Kidney glomerular epithelial cell (primary cell): ENCODE results near the gene FAM120A.
A peak's percentile ranks its signal among the peaks of the same experiment; 100 is the strongest.

Source experiments
- DNase-seq: peaks from one replicate; lab custom pipeline; 2025; lab: John Stamatoyannopoulos, UW

FAM120A gene

DNA sequence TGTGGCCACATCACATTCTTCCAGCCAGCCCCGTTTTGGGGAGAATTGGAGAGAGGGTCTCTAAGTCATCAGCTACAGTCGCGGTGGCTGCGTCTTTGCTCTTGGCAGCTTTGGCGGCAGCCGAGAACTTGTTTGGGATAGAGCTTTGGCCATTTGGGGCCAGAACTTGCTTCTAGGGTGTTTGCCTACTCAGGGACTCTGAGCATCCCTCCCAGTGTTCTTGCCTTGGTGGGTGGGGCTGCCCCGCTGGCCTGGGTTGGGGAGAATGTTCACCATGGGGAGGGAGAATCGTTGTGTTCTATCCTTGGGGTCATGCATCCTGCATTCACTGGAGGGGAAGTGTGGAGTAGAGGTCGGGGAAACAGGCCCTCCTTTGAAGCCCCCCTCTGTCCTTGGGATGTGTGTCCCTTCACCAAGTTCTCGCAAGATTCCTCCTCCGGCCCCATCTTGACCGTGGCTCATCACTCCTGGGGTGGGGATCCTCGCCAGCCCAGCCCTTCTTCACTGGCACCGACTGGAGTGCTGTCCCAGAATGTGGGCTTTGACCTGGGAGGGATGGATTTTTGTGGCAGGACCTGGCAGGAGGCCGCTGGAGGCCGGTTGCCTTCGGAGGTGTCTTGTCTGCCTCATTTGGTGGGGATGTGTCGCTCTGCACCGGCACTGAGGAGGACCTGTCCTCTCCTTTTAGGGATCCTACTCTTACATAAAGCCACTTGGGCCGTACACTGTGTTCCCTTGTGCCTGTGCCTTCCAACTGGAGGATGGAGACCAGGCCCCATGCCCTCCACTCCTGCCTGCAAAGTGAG, 128.4 kb downstream of the FAM120A start:
- no peak for DNase-seq

DNA sequence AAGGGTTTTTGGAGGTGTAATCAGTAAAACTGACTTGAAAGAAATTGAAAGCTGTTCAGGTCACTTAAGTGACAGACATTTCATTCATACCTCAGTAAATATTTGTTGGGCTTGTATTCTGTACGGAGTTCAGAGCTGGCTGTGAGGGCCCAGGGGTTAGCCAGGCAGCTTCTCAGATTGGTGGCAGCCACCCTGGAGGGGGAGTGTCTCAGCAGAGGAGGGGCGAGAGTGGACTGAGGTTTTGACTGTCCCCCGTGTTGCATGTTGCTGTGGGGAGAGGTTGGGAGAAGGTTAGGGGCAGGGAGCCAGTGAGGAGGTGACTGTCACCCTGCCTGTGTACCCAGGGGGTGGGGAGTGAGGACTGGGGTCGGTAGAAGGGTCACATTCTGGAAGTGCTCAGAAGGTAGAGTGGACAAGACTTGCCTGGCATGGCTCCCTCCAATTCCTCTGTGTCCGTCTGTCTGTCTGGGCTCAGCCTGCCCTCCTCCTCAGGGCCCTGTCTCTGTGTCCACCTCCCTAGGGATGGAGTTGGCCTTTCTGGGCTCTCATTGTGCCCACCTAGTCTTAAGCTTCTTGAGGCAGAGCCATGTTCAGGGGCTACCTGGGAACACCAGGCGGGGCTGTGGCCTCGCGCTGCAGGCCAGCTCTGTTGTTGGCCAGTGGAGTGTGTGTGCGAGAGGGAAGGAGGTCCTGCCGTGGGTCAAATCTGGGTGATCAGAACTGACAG, 129.3 kb downstream of the FAM120A start:
- no peak for DNase-seq

DNA sequence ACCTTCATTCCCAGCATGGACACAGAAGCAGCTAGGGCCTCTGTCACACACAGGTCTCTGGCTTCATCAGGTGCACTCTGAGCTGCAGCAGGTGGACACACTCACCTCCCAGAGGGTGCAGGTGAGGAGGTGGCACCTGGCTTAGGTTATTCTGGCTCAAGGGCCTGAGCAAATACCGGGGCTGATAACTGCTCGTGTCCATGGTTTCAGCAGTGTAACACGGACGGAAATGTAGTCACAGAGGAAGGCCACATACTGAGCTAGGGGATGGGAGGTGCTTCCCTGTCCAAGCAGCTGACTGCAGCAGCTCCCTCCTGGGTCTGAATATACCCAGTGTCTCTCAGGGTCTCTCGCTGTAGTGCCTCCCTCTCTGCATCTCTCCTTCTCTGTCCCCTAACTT, 130.6 kb downstream of the FAM120A start:
- no peak for DNase-seq

DNA sequence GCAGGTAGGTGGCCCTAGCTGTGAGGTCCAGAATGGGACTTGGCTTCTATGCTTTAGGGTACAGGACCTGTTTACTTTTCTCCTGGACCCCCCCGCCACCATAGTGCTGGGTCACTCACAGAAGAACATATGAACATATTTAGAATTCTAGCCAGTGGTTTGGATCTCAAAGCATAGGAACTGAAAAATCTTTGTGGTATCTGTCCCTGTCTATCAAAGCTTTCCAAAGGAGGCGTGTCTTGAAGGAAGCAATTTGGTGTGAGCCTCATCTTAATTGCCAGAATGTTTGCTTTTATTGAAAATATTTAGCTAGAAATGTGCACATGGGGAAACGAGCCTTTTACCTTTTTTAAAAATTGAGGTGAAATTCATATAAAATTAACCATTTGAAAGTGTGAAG, 131.1 kb downstream of the FAM120A start:
- DNase-seq: no peak

DNA sequence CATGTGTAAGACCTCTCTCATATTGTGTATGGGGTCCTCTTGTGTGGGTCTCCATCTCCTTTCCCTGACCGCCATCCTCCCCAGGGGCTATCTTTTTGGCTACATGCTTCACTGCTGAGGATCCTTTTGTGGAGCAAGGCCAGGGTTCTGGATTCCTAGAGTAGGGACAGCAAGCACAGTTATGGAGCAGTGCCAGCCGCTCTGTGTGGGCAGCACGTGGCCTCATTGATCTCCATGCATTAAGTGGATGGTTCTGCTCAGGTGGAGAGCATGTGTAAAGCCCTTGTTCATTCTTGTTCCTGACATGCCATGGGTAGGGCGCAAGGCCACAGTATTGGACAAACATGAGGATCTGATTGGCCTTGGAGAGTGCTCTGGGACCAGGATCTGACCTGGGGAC, 133.8 kb downstream of the FAM120A start:
- DNase-seq: no peak

DNA sequence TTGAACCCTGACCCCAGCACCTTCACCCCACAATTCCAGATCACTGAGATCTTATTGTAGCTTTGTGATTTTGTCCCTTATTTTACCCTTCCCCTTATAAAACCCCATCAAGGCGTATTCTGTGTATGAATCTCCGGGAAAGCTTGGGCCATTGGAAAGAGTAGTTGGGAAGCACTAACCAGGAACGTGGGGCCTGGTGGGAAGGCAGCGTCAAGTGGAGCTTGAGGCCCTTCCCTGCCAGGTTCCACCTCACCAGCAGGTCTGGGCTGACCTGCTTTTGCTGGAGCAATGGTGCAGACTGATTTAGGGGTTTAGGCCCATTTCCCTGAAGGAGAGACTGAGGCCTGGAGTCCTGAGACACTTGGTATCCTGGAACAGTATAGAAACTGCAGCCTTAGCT, 134.2 kb downstream of the FAM120A start:
- no peak for DNase-seq

DNA sequence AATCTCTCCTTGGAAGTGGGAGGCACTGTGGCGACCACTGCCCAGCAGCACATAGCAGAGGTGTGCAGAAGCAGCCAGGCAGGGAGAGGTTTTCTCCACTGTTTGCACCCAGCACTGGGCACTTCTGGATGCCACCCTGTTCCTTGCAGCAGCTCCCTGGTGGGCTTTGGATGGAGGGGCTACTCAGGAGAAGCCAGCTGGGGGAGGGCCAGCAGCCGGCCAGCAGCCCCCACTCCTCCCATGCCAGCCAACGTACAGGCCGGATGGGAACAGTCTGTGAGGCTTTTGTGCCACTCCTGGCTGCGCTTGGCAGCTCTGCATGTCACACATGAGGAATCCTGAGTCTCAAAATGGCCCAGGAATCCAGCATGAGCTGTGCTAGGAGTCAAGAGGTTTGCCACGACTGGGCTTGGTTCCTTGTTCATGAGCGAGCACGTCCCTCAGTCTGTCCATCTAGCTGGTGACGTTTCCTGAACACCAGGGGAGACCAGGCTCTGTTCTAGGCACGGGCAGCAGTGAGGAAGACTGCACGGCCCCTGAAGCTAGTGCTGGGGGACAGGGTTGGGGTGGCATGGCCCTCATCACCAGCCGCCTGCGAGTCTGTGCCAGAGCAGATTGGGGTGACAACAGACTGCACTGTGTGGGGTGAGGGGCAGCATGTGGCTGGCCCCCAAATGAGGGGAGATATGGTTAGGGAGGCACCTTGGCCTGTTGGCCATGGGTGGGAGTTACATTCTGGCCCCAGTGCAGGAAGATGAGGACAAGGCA, 135.0 kb downstream of the FAM120A start:
- DNase-seq: peak; percentile 56

DNA sequence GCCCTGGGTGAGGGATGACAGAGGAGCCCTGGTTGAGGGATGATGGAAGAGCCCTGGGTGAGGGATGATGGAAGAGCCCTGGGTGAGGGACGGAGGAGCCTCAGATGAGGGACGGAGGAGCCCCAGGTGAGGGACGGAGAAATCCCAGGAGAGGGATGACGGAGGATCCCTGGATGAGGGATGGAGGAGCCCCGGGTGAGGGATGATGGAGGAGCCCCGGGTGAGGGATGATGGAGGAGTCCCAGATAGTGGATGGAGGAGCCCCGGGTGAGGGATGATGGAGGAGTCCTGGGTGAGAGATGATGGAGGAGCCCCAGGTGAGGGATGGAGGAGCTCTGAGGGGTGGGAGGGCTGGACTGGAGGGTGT, 135.8 kb downstream of the FAM120A start:
- no peak for DNase-seq

DNA sequence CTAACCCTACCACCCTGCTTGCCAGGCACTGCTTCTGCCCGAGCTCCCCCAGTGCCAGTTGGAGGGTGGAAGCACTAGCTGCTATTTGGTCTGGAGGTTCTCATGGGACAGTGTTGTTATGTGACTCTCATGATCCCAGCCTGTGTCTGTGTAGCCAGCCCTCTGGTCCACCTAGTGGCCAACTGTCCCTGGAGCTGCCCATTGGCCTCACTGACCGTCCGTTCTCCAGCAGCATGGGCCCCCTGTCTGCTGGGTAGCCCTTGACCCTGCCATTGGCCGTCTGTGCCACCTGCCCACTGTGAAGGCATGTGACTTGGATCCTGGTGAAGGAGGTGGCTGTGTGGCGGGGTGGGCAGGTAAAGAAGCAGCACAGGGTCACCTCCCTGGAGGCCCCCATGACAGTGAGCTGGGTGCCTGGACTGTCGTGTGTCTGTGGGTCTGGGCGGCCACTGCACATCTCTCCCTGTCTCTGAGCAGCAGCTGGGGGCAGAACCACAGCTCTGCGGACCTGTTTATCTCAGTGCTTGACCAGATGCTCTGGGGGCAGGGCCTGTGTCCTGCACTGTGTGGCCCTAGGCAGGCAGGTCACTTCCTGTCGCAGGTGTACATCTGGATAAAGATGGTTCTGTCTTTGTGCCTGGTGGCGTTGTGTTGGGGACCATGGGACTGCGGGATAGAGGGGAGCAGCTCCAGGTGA, 136.3 kb downstream of the FAM120A start:
- DNase-seq: no peak

DNA sequence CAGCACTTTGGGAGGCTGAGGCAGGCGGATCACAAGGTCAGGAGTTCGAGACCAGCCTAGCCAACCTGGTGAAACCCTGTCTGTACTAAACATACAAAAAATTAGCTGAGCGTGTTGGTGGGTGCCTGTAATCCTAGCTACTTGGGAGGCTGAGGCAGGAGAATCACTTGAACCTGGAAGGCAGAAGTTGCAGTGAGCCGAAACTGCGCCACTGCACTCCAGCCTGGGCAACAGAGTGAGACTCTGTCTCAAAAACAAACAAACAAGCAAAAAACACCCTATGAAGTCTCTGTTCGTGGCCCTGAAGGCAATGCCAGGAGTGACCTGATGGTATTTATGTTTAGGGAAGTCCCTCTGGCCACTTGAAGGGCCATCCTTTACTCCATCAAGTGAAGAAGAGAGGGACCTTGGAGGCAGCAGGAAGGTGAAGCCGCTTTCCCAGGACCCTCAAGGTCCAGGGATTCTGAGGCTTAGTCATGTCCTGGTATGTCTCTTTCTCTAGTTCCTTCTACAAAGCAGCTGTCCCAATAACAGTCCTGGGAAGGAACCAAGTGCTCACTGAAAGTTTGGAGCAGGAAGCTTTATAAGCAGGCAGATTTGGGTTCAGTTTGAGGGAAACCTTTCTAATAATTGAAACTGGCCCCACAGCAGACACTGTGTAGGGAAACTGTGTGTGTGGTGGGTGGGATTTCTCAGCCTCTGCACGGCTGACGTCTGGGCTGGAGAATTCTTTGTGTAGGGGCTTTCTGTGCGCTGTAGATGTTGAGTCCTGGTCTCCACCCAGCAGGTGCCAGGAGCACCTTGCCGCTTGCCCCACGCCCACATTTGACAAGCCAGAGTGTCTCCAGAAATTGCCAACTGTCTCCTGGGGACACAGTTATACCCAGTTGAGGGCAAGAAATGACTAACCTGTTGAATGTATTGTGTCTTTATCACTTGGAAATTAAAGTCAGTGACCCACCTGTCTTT, 137.4 kb downstream of the FAM120A start:
- DNase-seq: no peak

DNA sequence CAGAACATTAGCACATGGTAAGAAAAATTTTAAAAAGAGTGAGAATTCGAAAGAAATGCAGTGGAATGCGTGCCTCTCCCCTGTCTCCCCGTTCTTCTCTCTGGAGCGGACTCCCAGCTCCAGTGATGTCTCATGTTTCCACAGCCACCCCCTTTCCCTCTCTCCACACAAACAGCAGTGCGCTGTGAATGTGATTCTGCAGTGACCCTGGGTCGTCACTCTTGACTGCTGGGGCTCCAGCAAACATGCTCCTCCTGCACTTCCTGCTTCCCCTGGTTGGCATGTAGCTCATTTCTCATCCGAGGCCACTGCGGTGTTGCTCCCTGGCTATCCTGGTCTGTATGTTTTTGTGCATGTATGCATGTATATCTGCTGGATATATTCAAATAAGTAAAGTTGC, 138.2 kb downstream of the FAM120A start:
- peak; percentile 34 for DNase-seq

DNA sequence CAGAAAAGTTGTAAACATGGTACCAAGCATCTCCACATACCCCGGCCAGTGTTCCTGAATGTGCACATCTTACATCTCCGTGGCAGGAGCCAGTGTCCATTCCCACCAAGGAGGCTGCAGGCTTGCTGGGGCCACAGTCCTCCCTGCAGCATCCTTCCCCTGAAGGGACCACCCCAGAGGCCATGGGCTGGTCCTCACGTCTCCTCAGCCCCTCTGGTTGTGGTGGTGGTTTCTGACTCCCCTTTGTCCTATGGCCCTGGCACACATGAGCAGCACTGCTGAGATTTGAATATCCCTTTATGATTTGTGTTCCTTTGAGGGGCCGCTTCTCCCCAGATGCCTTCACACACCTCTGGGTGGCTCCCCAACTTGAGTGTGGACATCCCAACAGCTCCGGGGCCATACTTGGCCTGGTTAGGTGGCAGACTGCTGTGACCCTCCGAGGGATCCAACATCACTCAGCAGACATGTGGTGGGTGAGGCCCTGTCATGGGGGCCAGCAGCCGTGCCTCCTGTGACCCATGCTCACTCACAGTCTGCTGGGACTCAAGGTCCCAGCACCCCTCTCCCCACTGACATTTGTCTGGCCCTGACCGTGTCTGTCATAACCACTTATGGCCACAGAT, 139.2 kb downstream of the FAM120A start:
- DNase-seq: no peak

DNA sequence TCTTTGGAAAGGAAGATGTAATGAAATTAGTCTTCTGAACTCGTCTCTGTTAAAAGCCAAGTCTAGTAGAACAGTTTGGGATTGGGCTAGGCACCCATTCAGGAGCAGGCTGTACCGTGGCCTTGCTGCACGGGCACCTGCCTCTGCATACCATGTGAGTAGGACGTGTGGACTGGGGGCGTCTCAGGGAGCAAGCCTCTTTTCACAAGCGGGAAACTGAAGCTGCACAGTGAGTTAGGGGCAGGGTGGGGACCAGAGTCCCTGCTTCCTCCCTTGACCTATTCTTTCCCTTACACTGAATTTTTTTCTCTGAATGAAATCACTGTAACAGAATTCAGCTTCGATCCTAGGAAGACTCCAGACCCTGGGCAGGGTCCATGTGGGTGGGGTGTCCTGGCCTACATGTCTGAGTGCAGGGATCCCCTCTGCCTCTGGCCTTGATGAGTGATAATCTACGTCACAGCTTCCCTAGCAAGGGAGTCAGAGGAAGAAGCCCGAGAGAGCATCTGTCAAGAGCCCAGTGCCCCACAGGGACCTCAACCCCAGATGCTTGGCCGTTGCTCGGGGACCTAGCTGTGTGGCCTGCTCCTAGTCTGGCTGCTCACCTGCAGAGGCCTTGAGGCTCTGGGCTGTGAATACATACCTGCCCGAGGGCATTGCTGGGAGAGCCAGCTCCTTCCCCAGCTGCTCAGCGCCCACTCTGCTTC, 140.0 kb downstream of the FAM120A start:
- DNase-seq: no peak

DNA sequence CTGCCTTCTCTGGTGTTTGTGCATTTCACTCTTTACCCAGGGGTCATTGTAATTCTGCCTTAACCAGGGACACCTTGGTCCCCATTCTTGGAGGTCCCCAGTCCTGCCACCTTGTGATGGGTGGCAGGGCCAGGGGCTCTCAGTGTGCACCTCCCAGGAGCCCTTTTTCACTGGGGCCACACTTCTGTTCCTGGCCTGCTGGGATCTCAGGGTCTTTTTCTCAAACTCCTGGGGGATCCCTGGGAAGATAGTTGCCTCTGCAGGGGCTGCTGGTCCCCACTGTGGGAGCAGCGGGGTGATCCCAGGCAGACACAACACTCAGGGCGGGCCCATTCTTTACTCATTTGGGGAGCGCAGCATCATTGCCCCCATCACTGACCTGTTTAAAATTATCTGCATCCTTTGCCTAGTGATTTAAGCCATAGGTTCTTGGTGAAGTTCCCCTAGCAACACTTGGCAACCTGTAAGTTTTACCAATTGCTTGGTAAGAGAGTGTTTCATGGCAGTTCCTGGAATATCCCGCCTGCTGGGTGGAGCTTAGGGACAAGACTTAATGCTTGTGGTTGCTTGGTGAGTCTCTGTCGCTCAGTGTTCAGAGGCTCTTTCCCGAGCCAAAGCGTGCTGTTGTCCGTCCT, 140.6 kb downstream of the FAM120A start:
- DNase-seq: no peak

DNA sequence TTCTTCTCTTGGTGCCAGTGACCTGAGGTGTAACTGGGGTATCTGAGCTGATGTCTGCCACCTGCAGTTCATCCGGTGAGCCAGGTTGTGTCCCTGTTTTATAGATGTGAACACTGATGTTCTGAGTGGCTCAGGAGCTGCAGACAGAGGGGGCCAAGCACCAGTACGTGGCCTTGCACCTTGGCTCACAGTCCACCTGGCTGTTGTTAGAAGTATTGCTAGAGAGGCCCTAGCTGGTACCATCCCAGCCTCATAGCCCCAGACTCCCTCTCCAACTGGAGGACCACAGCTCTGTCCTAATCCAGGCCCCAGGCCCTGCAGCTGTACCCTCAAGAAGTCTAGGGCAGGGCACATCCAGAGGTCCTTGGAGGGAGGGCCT, 141.1 kb downstream of the FAM120A start:
- no peak for DNase-seq

DNA sequence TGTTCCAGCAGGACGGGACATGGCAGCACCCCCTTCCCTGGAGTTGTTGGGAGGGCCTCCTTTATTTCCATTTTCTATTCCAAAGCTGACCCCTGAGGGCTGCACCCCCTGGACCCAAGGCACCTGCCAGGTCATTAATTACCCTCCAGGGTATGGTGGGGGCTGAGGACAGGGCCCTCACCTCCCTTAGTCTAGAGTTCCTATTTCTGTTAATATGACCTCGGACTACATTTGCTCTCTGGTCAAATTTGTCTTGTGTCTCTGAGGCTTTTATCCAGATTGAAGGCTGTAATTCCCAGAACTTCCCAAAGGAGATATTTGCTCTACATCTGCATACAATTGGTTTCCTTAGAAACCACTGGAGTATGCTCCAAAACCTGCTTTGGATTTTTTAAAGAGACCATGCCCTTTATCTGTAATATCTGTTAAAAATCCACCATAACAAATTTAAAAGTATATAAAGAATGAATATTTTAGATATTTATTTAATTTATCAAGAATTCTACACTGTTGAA, 141.7 kb downstream of the FAM120A start:
- no peak for DNase-seq

DNA sequence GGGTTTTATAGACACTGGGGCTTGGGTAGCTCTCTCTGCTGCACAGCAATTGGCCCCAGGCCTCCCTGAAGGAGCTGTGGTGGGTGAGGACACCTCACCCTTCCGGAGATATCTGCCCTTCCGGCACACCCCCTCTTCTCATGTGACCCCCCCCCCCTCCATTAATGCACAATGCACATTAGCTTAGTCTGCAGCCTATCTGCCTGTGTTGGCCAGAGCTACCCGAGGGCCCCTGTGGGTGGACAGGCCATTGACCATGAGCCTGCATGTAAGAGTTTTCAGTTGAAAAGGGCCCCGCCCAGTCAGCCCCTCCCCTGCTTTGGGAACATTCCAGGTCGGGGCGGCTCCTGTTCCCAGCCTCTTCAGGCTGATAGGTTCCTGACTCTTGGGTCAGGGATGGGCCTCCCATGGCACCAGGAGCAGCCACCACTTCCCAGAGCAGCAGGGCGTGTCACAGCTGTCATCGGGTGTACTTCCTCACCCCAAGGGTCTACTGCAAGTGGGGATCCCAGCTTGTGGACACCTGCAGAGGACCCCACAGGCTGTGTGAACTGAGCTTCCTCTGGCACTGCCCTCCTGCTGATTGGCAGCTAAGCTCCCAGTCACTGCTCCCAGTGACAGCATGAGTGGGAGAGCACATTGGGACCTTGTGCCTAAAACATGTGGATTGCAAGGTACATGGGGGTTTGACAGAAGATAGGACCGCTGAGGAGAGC, 142.7 kb downstream of the FAM120A start:
- no peak for DNase-seq

DNA sequence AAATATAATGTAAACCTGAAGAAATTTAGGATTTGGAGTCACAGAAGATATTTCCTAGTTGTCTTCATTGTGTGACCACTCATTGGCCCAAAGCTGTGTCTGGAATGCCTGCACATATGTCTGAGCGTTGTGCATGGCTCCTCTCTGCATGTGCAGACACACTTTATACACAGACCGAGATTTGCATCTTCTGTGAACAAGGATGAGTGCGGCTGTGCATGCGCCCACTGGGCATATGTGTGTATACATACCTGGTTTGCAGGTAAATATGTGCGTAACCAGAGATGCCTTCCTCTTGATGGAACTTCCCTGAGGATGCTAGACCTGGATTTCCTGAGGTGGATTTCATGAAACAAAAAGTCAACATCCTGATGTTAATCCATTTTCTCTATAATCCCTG, 144.0 kb downstream of the FAM120A start:
- no peak for DNase-seq
